ENCODE results near the gene ABL1.

The ABL1 gene

GRCh38 chr9:130862217-130862616, 27.2 kb downstream of the ABL1 start:
- no peak for TF ChIP-seq CTCF (IDR thresholded peaks at IDR 0.05; ENCODE audit: control insufficient read depth, extremely low read depth, insufficient read depth)

GRCh38 chr9:130862747-130863146, 27.7 kb downstream of the ABL1 start:
- DNase-seq (ENCODE audit: low read depth), result no peak
- no peak overlapping the region for H3K4me3 ChIP-seq (ENCODE audit: low read depth, low read length)
- TF ChIP-seq CTCF (IDR thresholded peaks at IDR 0.05; ENCODE audit: control insufficient read depth, extremely low read depth, insufficient read depth), result no peak

More at GRCh38 chr9:130862217-130862616, 27.2 kb downstream of the ABL1 start:
- DNase-seq (ENCODE audit: low read depth), result no peak
- H3K4me3 ChIP-seq (ENCODE audit: low read depth, low read length), result no peak overlapping the region

DNA sequence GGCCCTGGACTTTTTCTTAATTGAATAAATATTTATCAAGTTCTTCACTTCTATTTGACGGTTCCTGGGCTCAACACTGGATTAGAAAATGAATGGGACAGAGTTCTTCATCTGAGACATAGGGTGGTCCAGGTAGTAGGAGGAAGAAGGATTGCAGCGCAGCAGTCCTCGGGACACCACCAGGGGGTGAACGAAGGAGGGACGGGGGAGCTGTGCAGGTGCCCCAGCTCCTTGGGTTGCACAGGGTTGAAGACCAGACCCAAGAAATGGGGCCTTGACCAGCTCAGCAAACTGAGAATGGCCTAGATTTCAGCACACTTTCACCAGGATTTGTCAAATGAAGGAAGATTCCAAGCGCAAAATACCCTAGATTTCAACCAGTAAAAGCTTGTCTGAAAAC, 29.5 kb downstream of the ABL1 start:
- TF ChIP-seq CTCF (IDR thresholded peaks at IDR 0.05; ENCODE audit: control insufficient read depth, extremely low read depth, insufficient read depth), result no peak
- no peak for DNase-seq (ENCODE audit: low read depth)

GRCh38 chr9:130865921-130866320, 30.9 kb downstream of the ABL1 start:
- no peak for TF ChIP-seq CTCF (IDR thresholded peaks at IDR 0.05; ENCODE audit: control insufficient read depth, extremely low read depth, insufficient read depth)
- no peak for DNase-seq (ENCODE audit: low read depth)
- H3K4me3 ChIP-seq (ENCODE audit: low read depth, low read length), result no peak overlapping the region

More for the DNA sequence above, 29.5 kb downstream of the ABL1 start:
- no peak overlapping the region for H3K4me3 ChIP-seq (ENCODE audit: low read depth, low read length)

DNA sequence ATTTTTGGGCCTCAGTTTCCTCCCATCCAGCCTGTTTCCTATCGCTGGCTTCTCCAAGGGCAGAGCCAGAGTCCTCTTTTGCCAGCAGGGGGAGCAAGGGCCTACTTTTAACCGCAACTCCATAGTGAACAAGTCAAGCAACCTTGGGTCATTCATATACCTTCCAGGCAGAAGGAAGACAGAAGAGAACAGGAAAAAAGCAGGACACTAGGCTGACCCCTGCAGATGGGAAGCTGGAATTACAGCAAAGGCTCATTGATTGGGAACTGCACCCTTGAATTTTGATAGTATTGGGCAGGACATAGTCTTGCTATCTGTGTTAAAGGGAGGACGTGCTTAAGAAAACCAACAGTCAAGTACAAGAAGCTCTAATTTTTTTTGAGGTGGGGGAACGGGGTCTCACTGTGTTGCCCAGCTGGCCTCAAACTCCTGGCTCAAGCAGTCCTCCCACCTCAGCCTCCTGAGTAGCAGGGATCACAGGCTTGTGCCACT, 31.5 kb downstream of the ABL1 start:
- peak; percentile 87 for TF ChIP-seq CTCF (IDR thresholded peaks at IDR 0.05; ENCODE audit: control insufficient read depth, extremely low read depth, insufficient read depth)
- peak; percentile 85 for DNase-seq (ENCODE audit: low read depth)
- no peak overlapping the region for H3K4me3 ChIP-seq (ENCODE audit: low read depth, low read length)

GRCh38 chr9:130867556-130867955, 32.5 kb downstream of the ABL1 start:
- no peak for TF ChIP-seq CTCF (IDR thresholded peaks at IDR 0.05; ENCODE audit: control insufficient read depth, extremely low read depth, insufficient read depth)
- no peak overlapping the region for H3K4me3 ChIP-seq (ENCODE audit: low read depth, low read length)

DNA sequence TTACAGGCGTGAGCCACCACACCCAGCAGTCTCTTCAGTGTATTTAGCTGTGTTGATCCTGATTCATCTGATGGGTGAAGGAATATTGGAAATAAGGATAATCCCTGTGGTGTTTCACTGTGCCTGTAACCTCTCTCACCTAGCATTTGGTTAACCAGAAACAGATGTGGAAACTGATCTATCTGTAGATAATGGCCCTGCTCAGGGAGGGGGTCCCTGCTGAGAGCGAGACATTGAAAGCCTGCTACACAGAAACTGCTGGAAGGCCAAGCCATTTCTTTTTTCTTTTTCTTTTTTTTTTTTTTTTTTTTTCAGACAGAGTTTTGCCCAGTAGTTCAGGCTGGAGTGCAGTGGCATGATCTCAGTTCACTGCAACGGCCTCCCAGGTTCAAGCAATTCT, 33.2 kb downstream of the ABL1 start:
- no peak for DNase-seq (ENCODE audit: low read depth)
- H3K4me3 ChIP-seq (ENCODE audit: low read depth, low read length), result no peak overlapping the region
- TF ChIP-seq CTCF (IDR thresholded peaks at IDR 0.05; ENCODE audit: control insufficient read depth, extremely low read depth, insufficient read depth), result no peak

More at GRCh38 chr9:130867556-130867955, 32.5 kb downstream of the ABL1 start:
- DNase-seq (ENCODE audit: low read depth), result no peak
